ENCODE data around the gene INSYN1. TPM values are rescaled to one million over a fixed set of nuclear protein-coding genes. Genes with fewer than 3 reads are reported as not detected.

INSYN1 gene
- total RNA-seq, 2 experiments from 2014 or later: not detected

- no peak overlapping the region for H3K27ac Mint-ChIP-seq
- no peaks in the 10 kb centered on the region for H3K9me3 Mint-ChIP-seq
- peaks cover 49% of the 10 kb centered on the region for H3K27me3 Mint-ChIP-seq
- no peak for DNase-seq
- POLR2A ChIA-PET: interaction anchor here (1.0 kb wide), 1 partner anchor 8 kb away, joined by 3 read pairs; no protein-coding TSS in a partner anchor
- H3K4me1 Mint-ChIP-seq: no peaks in the 10 kb centered on the region
- no peak overlapping the region for H3K4me3 Mint-ChIP-seq
- CTCF ChIA-PET: no interaction called here
- no peaks in the 10 kb centered on the region for H3K36me3 Mint-ChIP-seq (ENCODE audit: low read depth)
These were observed 2.7 kb downstream of the INSYN1 start for GRCh38 chr15:73750438-73750837.

GRCh38 chr15:73749971-73750370 lies 3.2 kb downstream of the INSYN1 start:
- DNase-seq: no peak
- CTCF ChIA-PET: no interaction called here
- Mint-ChIP-seq H3K4me1 (no peaks in the 10 kb centered on the region), H3K36me3 (ENCODE audit: low read depth) (no peaks in the 10 kb centered on the region), H3K27me3 (peaks cover 51% of the 10 kb centered on the region), H3K4me3 (no peak overlapping the region), H3K9me3 (no peaks in the 10 kb centered on the region), H3K27ac (no peak overlapping the region)
- POLR2A ChIA-PET: no interaction called here

- H3K4me1 Mint-ChIP-seq: no peaks in the 10 kb centered on the region
- CTCF ChIA-PET: no interaction called here
- no peaks in the 10 kb centered on the region for H3K36me3 Mint-ChIP-seq (ENCODE audit: low read depth)
- no peak overlapping the region for H3K27ac Mint-ChIP-seq
- H3K9me3 Mint-ChIP-seq: no peaks in the 10 kb centered on the region
- no peak for DNase-seq
- POLR2A ChIA-PET: no interaction called here
- no peak overlapping the region for H3K4me3 Mint-ChIP-seq
- H3K27me3 Mint-ChIP-seq: peaks cover 47% of the 10 kb centered on the region
These were observed 3.6 kb downstream of the INSYN1 start for GRCh38 chr15:73749533-73749932.

DNA sequence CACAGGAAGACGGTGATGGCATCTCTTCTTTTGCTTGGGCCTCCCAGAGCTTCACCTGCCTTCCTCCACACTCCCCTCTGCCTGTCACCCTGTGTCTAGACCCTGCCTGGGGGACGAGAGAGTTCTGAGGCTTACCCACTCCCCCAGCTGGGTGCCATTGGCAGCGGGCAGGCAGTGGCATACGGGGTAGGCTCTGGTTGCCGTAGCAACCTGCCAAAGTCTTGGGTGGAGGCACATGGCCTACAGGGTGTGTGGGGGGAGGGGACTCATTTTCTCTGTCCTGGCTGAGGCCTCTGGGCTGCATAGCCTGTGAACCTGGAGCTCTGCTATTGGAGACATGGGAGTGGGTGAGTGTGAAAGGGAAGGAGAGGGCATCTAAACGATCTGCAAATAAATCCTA lies 4.4 kb downstream of the INSYN1 start:
- CTCF ChIA-PET: no interaction called here

GRCh38 chr15:73747847-73748590 lies 5.1 kb downstream of the INSYN1 start:
- POLR2A ChIA-PET: no interaction called here
- no peak overlapping the region for H3K4me3 Mint-ChIP-seq
- no peaks in the 10 kb centered on the region for H3K4me1 Mint-ChIP-seq

More for the DNA sequence above, 4.4 kb downstream of the INSYN1 start:
- Mint-ChIP-seq H3K9me3 (no peaks in the 10 kb centered on the region), H3K27ac (no peak overlapping the region), H3K4me1 (no peaks in the 10 kb centered on the region), H3K36me3 (ENCODE audit: low read depth) (no peaks in the 10 kb centered on the region), H3K4me3 (no peak overlapping the region), H3K27me3 (peaks cover 39% of the 10 kb centered on the region)
- DNase-seq: no peak
- POLR2A ChIA-PET: no interaction called here

GRCh38 chr15:73746883-73747282 lies 6.3 kb downstream of the INSYN1 start:
- Mint-ChIP-seq H3K9me3 (no peaks in the 10 kb centered on the region), H3K4me1 (no peaks in the 10 kb centered on the region), H3K36me3 (ENCODE audit: low read depth) (no peaks in the 10 kb centered on the region), H3K4me3 (no peak overlapping the region), H3K27ac (no peak overlapping the region), H3K27me3 (peaks cover 36% of the 10 kb centered on the region)
- no peak for DNase-seq
- ChIA-PET POLR2A (no interaction called here), CTCF (no interaction called here)

More at GRCh38 chr15:73747847-73748590, 5.1 kb downstream of the INSYN1 start:
- CTCF ChIA-PET: no interaction called here
- Mint-ChIP-seq H3K27ac (no peak overlapping the region), H3K36me3 (ENCODE audit: low read depth) (no peaks in the 10 kb centered on the region), H3K9me3 (no peaks in the 10 kb centered on the region), H3K27me3 (peaks cover 36% of the 10 kb centered on the region)
- DNase-seq: no peak

DNA sequence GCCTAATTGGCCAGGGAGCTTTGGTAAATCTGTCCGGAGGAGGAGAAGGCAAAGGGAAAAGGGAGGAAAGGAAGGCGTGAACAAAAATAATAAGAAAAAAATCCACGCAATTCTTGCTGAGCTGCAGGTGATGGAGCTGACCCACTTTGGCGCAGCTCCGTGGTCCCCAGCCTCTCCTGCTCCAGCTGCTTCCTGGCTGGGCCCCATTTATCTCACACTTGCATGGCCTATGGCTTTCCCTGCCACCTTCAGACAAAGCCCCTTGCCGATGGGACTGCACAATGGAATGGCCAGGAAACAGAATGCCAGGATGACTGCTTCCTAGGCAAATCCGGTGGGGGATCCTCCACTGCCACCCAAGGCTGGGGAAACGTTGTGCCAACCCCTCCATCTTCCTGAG lies 6.9 kb downstream of the INSYN1 start:
- H3K9me3 Mint-ChIP-seq: no peaks in the 10 kb centered on the region
- H3K27me3 Mint-ChIP-seq: peaks cover 33% of the 10 kb centered on the region
- no peaks in the 10 kb centered on the region for H3K4me1 Mint-ChIP-seq
- ChIA-PET CTCF (no interaction called here), POLR2A (no interaction called here)
- no peaks in the 10 kb centered on the region for H3K36me3 Mint-ChIP-seq (ENCODE audit: low read depth)
- DNase-seq: no peak
- H3K27ac Mint-ChIP-seq: no peak overlapping the region
- no peak overlapping the region for H3K4me3 Mint-ChIP-seq

- Mint-ChIP-seq H3K4me1 (no peaks in the 10 kb centered on the region), H3K4me3 (no peak overlapping the region), H3K9me3 (no peaks in the 10 kb centered on the region), H3K27ac (no peak overlapping the region), H3K36me3 (ENCODE audit: low read depth) (no peaks in the 10 kb centered on the region), H3K27me3 (peaks cover 23% of the 10 kb centered on the region)
- ChIA-PET CTCF (no interaction called here), POLR2A (no interaction called here)
- DNase-seq: no peak
These were observed 8.1 kb downstream of the INSYN1 start for GRCh38 chr15:73745073-73745472.

DNA sequence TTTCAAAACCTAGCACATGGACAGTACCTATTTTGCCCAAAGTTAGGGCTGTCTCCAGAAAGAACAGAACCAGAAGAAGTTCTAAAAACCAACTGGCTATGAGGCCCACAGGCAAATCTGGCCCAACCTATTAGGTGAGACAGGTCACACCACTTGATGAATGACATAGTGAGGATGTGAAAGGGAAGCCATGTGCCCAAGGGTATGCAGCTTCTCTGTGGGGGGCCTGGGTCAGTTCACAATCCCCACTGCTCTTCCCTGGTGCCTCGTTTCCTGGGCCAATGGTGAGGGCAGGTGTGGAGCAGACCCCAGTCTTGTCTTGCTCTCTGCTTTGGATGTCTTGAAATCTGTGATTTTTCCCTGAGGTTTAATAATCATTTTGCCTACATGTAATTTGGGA lies 8.9 kb downstream of the INSYN1 start:
- Mint-ChIP-seq H3K4me1 (no peaks in the 10 kb centered on the region), H3K9me3 (no peaks in the 10 kb centered on the region), H3K27me3 (peaks cover 17% of the 10 kb centered on the region), H3K4me3 (no peak overlapping the region), H3K27ac (no peak overlapping the region), H3K36me3 (ENCODE audit: low read depth) (no peaks in the 10 kb centered on the region)
- DNase-seq: no peak
- POLR2A ChIA-PET: no interaction called here
- CTCF ChIA-PET: no interaction called here

GRCh38 chr15:73741321-73741836 lies 11.8 kb downstream of the INSYN1 start:
- Mint-ChIP-seq H3K36me3 (ENCODE audit: low read depth) (no peaks in the 10 kb centered on the region), H3K4me3 (no peak overlapping the region), H3K27me3 (peaks cover 5% of the 10 kb centered on the region), H3K9me3 (no peaks in the 10 kb centered on the region), H3K4me1 (no peaks in the 10 kb centered on the region), H3K27ac (no peak overlapping the region)
- ChIA-PET CTCF (no interaction called here), POLR2A (interaction anchor here (1.0 kb wide), 1 partner anchor 9 kb away, joined by 3 read pairs; no protein-coding TSS in a partner anchor)
- no peak for DNase-seq

GRCh38 chr15:73740152-73741048 lies 12.8 kb downstream of the INSYN1 start:
- Mint-ChIP-seq H3K36me3 (ENCODE audit: low read depth) (no peaks in the 10 kb centered on the region), H3K27ac (no peak overlapping the region), H3K4me1 (no peaks in the 10 kb centered on the region), H3K9me3 (no peaks in the 10 kb centered on the region), H3K27me3 (peaks cover 6% of the 10 kb centered on the region), H3K4me3 (no peak overlapping the region)
- DNase-seq: no peak
- ChIA-PET CTCF (no interaction called here), POLR2A (no interaction called here)

DNA sequence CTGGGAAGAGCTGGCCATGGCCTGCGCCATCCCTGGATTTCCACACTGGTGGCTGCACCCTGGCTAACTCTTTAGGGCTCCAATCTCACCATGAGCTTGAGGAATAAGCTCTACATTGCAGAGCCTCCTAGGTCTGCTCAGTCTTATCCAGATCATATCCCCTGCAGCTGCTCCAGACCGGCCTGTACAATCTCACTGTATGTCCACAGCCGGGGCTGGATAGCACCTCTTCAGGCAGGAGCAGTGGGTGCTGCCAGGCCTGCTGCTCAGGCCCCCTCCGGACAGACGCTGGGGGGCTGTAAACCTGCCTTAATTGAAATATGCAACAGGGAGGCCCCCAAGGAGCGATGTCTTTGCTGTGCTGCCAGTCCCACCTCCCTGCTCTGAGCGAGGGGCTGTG lies 15.6 kb downstream of the INSYN1 start:
- Mint-ChIP-seq H3K4me3 (no peak overlapping the region), H3K9me3 (no peaks in the 10 kb centered on the region), H3K4me1 (no peaks in the 10 kb centered on the region), H3K27me3 (peaks cover 2% of the 10 kb centered on the region), H3K36me3 (ENCODE audit: low read depth) (no peaks in the 10 kb centered on the region), H3K27ac (no peak overlapping the region)
- CTCF ChIA-PET: no interaction called here
- no peak for DNase-seq
- POLR2A ChIA-PET: no interaction called here

DNA sequence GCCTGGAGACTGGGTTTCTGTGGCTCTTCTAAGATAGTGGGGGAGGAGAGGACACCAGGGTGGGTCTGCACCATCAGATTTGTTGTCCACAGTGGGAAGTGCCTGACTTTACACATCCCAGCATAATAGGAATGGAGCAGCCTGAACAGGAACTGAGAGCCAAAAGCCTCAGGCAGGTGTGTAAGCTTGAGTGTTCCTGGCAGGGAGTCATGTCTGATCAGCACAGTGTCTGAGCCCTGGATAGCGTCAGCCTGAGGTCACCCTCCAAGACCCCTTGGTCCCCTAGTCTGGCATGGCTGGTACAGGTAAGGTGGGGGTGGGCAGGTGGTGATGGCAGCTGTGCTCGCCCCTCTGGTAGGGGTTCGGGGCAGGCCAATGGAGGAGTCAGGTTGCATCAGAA lies 20.2 kb downstream of the INSYN1 start:
- peaks cover 2% of the 10 kb centered on the region for H3K27me3 Mint-ChIP-seq
- DNase-seq: no peak
- H3K9me3 Mint-ChIP-seq: no peaks in the 10 kb centered on the region
- ChIA-PET CTCF (interaction anchor here (1.8 kb wide), 1 partner anchor 96 kb away, joined by 4 read pairs; no protein-coding TSS in a partner anchor), POLR2A (no interaction called here)
- no peak overlapping the region for H3K27ac Mint-ChIP-seq
- H3K4me3 Mint-ChIP-seq: no peak overlapping the region
- no peaks in the 10 kb centered on the region for H3K36me3 Mint-ChIP-seq (ENCODE audit: low read depth)
- no peaks in the 10 kb centered on the region for H3K4me1 Mint-ChIP-seq
